Measurements from ENCODE around the gene SUSD4.
A peak's percentile ranks its signal among the peaks of the same experiment; 100 is the strongest.

The SUSD4 gene

GRCh38 chr1:223231581-223231980 lies 132.4 kb downstream of the SUSD4 start:
- Histone ChIP-seq H3K27me3 (ENCODE audit: insufficient read depth, low read length) (0 out of 2 replicates have a peak, but pooled peaks cover under 1% of the 10 kb centered on the region), H2AFZ (ENCODE audit: low read length, unreplicated experiment) (no peak overlapping the region), H3K4me3 (ENCODE audit: low read depth, low read length) (no peak overlapping the region), H3K36me3 (ENCODE audit: insufficient read depth, low read length) (no peaks in the 10 kb centered on the region), H3K27ac (ENCODE audit: low read depth, low read length) (no peak overlapping the region), H3K4me1 (ENCODE audit: control insufficient read depth, insufficient read depth, low read length, unreplicated experiment) (peaks cover 29% of the 10 kb centered on the region), H3K79me2 (ENCODE audit: control insufficient read depth, insufficient read depth, low read length, unreplicated experiment) (no peaks in the 10 kb centered on the region)

- 0 out of 2 replicates have a peak, but pooled peaks cover 5% of the 10 kb centered on the region for H3K27me3 ChIP-seq (ENCODE audit: insufficient read depth, low read length)
- no peaks in the 10 kb centered on the region for H3K79me2 ChIP-seq (ENCODE audit: control insufficient read depth, insufficient read depth, low read length, unreplicated experiment)
- H3K36me3 ChIP-seq (ENCODE audit: insufficient read depth, low read length), result no peaks in the 10 kb centered on the region
- no peak overlapping the region for H3K4me3 ChIP-seq (ENCODE audit: low read depth, low read length)
- H3K4me1 ChIP-seq (ENCODE audit: control insufficient read depth, insufficient read depth, low read length, unreplicated experiment), result peaks cover 29% of the 10 kb centered on the region
- peak overlapping the region; percentile 74; the same call in 1 of the 2 replicates for H3K27ac ChIP-seq (ENCODE audit: low read depth, low read length)
- H2AFZ ChIP-seq (ENCODE audit: low read length, unreplicated experiment), result no peak overlapping the region
These were observed 132.9 kb downstream of the SUSD4 start for GRCh38 chr1:223231011-223231572.

DNA sequence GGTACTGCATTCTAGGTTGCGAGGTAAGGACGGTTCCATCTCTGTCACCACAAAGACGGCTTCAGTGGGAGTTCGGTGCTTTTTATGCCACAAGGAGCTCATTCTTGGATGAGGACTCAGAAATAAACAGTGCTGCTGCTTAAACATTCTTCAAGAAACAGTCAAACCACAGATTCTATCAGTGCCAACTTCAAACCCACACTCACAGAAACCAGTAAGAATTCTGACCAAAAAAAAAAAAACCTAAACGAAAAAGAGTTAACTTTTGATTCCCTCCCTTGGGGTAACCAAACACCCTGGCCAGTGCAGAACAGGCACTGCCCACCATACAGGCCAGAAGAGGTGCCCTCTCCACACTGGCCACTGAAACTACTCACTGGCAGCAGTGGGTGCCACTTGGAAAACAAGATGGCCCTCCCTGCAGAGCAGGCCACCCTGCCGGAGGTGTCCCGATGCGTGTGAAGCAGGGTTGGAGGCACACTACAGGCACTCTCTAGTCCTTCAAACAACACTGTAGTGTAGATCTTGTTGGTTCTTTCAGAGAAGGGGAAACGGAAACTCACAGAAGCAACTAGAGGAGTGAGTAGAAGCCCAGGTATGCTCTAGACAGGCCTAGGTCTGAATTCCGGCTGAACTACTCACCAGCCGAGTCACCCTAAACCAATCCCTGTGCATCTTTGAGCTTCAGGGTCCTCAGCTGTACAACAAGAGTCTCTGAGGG lies 133.7 kb downstream of the SUSD4 start:
- no peaks in the 10 kb centered on the region for H3K36me3 ChIP-seq (ENCODE audit: insufficient read depth, low read length)
- peak overlapping the region; percentile 51 for H2AFZ ChIP-seq (ENCODE audit: low read length, unreplicated experiment)
- peak overlapping the region; percentile 42; the same call in 1 of the 2 replicates for H3K4me3 ChIP-seq (ENCODE audit: low read depth, low read length)
- peak overlapping the region; percentile 74 for H3K27ac ChIP-seq (ENCODE audit: low read depth, low read length)
- no peaks in the 10 kb centered on the region for H3K79me2 ChIP-seq (ENCODE audit: control insufficient read depth, insufficient read depth, low read length, unreplicated experiment)
- peaks cover 29% of the 10 kb centered on the region for H3K4me1 ChIP-seq (ENCODE audit: control insufficient read depth, insufficient read depth, low read length, unreplicated experiment)
- 0 out of 2 replicates have a peak, but pooled peaks cover 10% of the 10 kb centered on the region for H3K27me3 ChIP-seq (ENCODE audit: insufficient read depth, low read length)

DNA sequence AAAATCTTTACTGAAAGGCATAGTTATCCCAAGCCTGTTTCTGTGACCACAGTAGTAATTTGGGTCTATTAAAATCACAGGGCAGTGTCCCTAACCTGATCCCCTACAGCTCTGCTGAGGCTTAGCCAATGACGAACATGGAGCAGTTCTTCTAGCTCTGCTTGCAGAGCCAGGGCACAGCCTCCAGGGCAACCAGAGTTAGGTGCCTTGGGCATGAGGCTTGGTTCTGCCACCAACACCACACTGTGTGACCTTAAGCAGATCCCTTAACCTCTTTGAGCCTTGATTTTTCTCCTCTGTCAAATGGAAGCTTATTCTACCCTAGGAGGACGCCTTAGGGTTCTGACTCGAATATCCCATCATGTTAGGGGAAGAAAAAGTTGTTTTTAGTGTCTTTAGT lies 134.2 kb downstream of the SUSD4 start:
- H3K27me3 ChIP-seq (ENCODE audit: insufficient read depth, low read length), result 0 out of 2 replicates have a peak, but pooled peaks cover 10% of the 10 kb centered on the region
- peak overlapping the region; percentile 74 for H3K27ac ChIP-seq (ENCODE audit: low read depth, low read length)
- no peaks in the 10 kb centered on the region for H3K79me2 ChIP-seq (ENCODE audit: control insufficient read depth, insufficient read depth, low read length, unreplicated experiment)
- no peaks in the 10 kb centered on the region for H3K36me3 ChIP-seq (ENCODE audit: insufficient read depth, low read length)
- no peak overlapping the region for H2AFZ ChIP-seq (ENCODE audit: low read length, unreplicated experiment)
- peak overlapping the region; percentile 42; the same call in 1 of the 2 replicates for H3K4me3 ChIP-seq (ENCODE audit: low read depth, low read length)
- peaks cover 29% of the 10 kb centered on the region for H3K4me1 ChIP-seq (ENCODE audit: control insufficient read depth, insufficient read depth, low read length, unreplicated experiment)

DNA sequence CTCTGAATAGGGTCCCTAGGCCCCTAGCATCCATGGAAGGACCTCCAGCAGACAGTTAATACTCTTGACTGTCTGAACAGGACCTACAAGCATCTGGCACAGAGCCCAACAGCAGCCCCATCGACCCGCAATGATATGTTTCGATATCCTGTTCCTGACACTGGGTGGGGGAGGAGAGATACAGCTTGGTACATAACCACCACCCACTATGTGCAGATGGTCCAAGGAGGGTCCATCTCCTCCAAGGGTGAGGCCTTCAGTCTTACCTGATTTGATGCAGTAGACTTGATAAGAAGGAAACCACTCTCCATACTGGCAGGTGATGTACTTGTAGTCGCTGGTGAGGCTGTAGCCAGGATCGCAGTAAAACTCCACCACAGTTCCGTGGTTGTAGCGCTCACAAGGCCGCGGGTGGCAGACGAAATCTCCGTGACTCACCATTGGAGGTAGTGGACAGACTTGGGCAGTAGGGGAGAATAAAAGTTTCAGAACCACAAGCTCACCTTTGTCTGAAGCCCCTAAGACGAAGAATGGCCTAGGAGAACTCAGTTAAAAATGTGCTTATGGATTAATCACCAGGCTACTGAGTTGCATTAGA lies 134.9 kb downstream of the SUSD4 start:
- peaks cover 24% of the 10 kb centered on the region for H3K4me1 ChIP-seq (ENCODE audit: control insufficient read depth, insufficient read depth, low read length, unreplicated experiment)
- H3K4me3 ChIP-seq (ENCODE audit: low read depth, low read length), result no peak overlapping the region
- no peak overlapping the region for H2AFZ ChIP-seq (ENCODE audit: low read length, unreplicated experiment)
- 0 out of 2 replicates have a peak, but pooled peaks cover 10% of the 10 kb centered on the region for H3K27me3 ChIP-seq (ENCODE audit: insufficient read depth, low read length)
- no peaks in the 10 kb centered on the region for H3K36me3 ChIP-seq (ENCODE audit: insufficient read depth, low read length)
- no peaks in the 10 kb centered on the region for H3K79me2 ChIP-seq (ENCODE audit: control insufficient read depth, insufficient read depth, low read length, unreplicated experiment)
- no peak overlapping the region for H3K27ac ChIP-seq (ENCODE audit: low read depth, low read length)

DNA sequence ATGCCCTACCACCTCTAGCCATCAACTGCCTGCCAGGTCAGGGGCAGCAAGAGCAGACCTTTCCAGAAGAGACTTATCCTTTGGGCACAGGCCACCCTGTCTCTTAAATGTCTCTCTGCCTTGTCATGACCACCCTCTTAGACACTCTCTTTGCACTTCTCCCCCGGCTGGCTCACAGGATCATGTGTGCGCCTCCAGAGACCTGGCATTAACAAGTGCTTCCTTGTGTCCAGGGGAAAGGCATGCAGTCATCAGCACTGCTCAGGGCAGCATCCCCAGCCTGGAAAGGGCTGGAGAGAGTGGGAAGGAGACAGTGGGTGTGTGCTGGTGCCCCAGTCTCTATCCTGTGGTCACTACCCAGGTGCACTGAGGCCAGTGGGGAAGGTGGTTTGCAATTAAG lies 135.8 kb downstream of the SUSD4 start:
- no peaks in the 10 kb centered on the region for H3K36me3 ChIP-seq (ENCODE audit: insufficient read depth, low read length)
- no peak overlapping the region for H2AFZ ChIP-seq (ENCODE audit: low read length, unreplicated experiment)
- no peak overlapping the region for H3K27ac ChIP-seq (ENCODE audit: low read depth, low read length)
- H3K4me1 ChIP-seq (ENCODE audit: control insufficient read depth, insufficient read depth, low read length, unreplicated experiment), result peaks cover 16% of the 10 kb centered on the region
- H3K27me3 ChIP-seq (ENCODE audit: insufficient read depth, low read length), result 0 out of 2 replicates have a peak, but pooled peaks cover 10% of the 10 kb centered on the region
- H3K79me2 ChIP-seq (ENCODE audit: control insufficient read depth, insufficient read depth, low read length, unreplicated experiment), result no peaks in the 10 kb centered on the region
- no peak overlapping the region for H3K4me3 ChIP-seq (ENCODE audit: low read depth, low read length)

GRCh38 chr1:223227486-223228196 lies 136.3 kb downstream of the SUSD4 start:
- H2AFZ ChIP-seq (ENCODE audit: low read length, unreplicated experiment), result no peak overlapping the region
- no peaks in the 10 kb centered on the region for H3K36me3 ChIP-seq (ENCODE audit: insufficient read depth, low read length)
- no peak overlapping the region for H3K27ac ChIP-seq (ENCODE audit: low read depth, low read length)
- H3K4me1 ChIP-seq (ENCODE audit: control insufficient read depth, insufficient read depth, low read length, unreplicated experiment), result peaks cover 13% of the 10 kb centered on the region
- H3K79me2 ChIP-seq (ENCODE audit: control insufficient read depth, insufficient read depth, low read length, unreplicated experiment), result no peaks in the 10 kb centered on the region
- H3K27me3 ChIP-seq (ENCODE audit: insufficient read depth, low read length), result peaks cover 10% of the 10 kb centered on the region; the same call in 1 of the 2 replicates
- H3K4me3 ChIP-seq (ENCODE audit: low read depth, low read length), result no peak overlapping the region

DNA sequence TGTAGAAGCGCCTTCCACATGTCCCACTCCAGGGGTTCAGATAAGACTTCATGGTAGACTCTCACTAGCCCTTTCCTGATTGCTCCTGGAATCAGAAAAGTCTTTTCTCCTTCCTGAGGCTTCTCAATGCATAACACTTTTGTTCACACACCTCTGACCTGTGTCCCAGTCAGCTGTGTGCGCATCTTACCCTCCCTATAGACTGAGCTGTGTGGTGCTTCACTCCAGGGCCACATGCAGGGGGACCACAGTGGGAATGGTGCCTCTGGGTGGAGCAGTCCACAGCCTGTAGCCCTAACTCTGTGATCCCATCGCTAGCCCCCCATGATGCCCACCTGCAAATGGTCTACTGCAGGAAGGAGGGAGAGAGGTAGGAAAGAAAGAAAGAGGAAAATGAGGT lies 136.9 kb downstream of the SUSD4 start:
- Histone ChIP-seq H2AFZ (ENCODE audit: low read length, unreplicated experiment) (no peak overlapping the region), H3K4me1 (ENCODE audit: control insufficient read depth, insufficient read depth, low read length, unreplicated experiment) (peaks cover 13% of the 10 kb centered on the region), H3K4me3 (ENCODE audit: low read depth, low read length) (no peak overlapping the region), H3K27ac (ENCODE audit: low read depth, low read length) (no peak overlapping the region), H3K36me3 (ENCODE audit: insufficient read depth, low read length) (no peaks in the 10 kb centered on the region), H3K27me3 (ENCODE audit: insufficient read depth, low read length) (peaks cover 16% of the 10 kb centered on the region; the same call in 1 of the 2 replicates), H3K79me2 (ENCODE audit: control insufficient read depth, insufficient read depth, low read length, unreplicated experiment) (no peaks in the 10 kb centered on the region)

DNA sequence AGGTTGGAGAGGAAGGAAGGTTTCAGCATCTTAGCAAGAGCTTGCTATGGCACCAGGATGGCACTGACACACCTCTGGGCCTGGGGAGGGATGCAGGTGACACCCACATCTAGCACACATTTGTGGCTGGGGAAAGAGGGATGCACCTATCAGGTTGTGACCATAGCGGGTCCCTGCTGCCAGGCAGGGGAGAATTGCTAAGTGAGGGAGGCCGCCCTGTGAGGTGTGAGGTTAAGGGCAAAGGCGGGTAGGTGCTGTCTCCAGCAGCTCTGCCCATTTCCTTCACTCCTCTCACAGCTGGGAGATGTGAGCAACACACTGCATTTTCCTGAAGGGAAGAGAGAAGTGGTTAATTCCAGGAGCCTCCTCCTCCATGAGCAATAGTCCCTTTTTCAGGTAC lies 137.7 kb downstream of the SUSD4 start:
- H2AFZ ChIP-seq (ENCODE audit: low read length, unreplicated experiment), result no peak overlapping the region
- H3K79me2 ChIP-seq (ENCODE audit: control insufficient read depth, insufficient read depth, low read length, unreplicated experiment), result no peaks in the 10 kb centered on the region
- no peak overlapping the region for H3K4me3 ChIP-seq (ENCODE audit: low read depth, low read length)
- no peaks in the 10 kb centered on the region for H3K36me3 ChIP-seq (ENCODE audit: insufficient read depth, low read length)
- peaks cover 22% of the 10 kb centered on the region for H3K27me3 ChIP-seq (ENCODE audit: insufficient read depth, low read length)
- peaks cover 13% of the 10 kb centered on the region for H3K4me1 ChIP-seq (ENCODE audit: control insufficient read depth, insufficient read depth, low read length, unreplicated experiment)
- no peak overlapping the region for H3K27ac ChIP-seq (ENCODE audit: low read depth, low read length)

GRCh38 chr1:223225481-223225880 lies 138.5 kb downstream of the SUSD4 start:
- peaks cover 7% of the 10 kb centered on the region for H3K4me1 ChIP-seq (ENCODE audit: control insufficient read depth, insufficient read depth, low read length, unreplicated experiment)
- no peak overlapping the region for H3K27ac ChIP-seq (ENCODE audit: low read depth, low read length)
- H2AFZ ChIP-seq (ENCODE audit: low read length, unreplicated experiment), result no peak overlapping the region
- peaks cover 30% of the 10 kb centered on the region for H3K27me3 ChIP-seq (ENCODE audit: insufficient read depth, low read length)
- no peaks in the 10 kb centered on the region for H3K79me2 ChIP-seq (ENCODE audit: control insufficient read depth, insufficient read depth, low read length, unreplicated experiment)
- H3K36me3 ChIP-seq (ENCODE audit: insufficient read depth, low read length), result no peaks in the 10 kb centered on the region
- H3K4me3 ChIP-seq (ENCODE audit: low read depth, low read length), result no peak overlapping the region

Data from ACC112 (cell line).